Measurements from ENCODE around the gene CHMP1B.

Gene CHMP1B

GRCh38 chr18:11861583-11862288, 10.5 kb downstream of the CHMP1B start:
- Histone ChIP-seq H2AFZ (ENCODE audit: low read depth, low read length) (no peak overlapping the region), H3K9ac (ENCODE audit: low read length) (no peak overlapping the region), H3K4me3 (ENCODE audit: low read length) (no peak overlapping the region), H4K20me1 (ENCODE audit: insufficient read depth, low read length) (no peaks in the 10 kb centered on the region), H3K4me2 (ENCODE audit: low read length) (no peak overlapping the region), H3K36me3 (replicated peaks; ENCODE audit: low read depth, low read length) (no peaks in the 10 kb centered on the region), H3K4me1 (ENCODE audit: low read length) (no peaks in the 10 kb centered on the region), H3K79me2 (ENCODE audit: low read length) (no peaks in the 10 kb centered on the region), H3K9me3 (ENCODE audit: insufficient read depth, low read length) (no peaks in the 10 kb centered on the region), H3K27me3 (ENCODE audit: low read depth, low read length) (no peaks in the 10 kb centered on the region), H3K27ac (ENCODE audit: low read length) (no peak overlapping the region)
- TF ChIP-seq CTCF (IDR thresholded peaks at IDR 0.05; ENCODE audit: low read depth, low read length) (no peak), EZH2phosphoT487 (IDR thresholded peaks at IDR 0.05; ENCODE audit: low read depth) (no peak)

- Histone ChIP-seq H3K4me1 (ENCODE audit: low read length) (no peaks in the 10 kb centered on the region), H3K27ac (ENCODE audit: low read length) (no peak overlapping the region), H3K79me2 (ENCODE audit: low read length) (no peaks in the 10 kb centered on the region), H3K9me3 (ENCODE audit: insufficient read depth, low read length) (no peaks in the 10 kb centered on the region), H3K4me2 (ENCODE audit: low read length) (no peak overlapping the region), H2AFZ (ENCODE audit: low read depth, low read length) (no peak overlapping the region), H3K9ac (ENCODE audit: low read length) (no peak overlapping the region), H4K20me1 (ENCODE audit: insufficient read depth, low read length) (no peaks in the 10 kb centered on the region), H3K36me3 (replicated peaks; ENCODE audit: low read depth, low read length) (no peaks in the 10 kb centered on the region), H3K27me3 (ENCODE audit: low read depth, low read length) (no peaks in the 10 kb centered on the region), H3K4me3 (ENCODE audit: low read length) (no peak overlapping the region)
- TF ChIP-seq CTCF (IDR thresholded peaks at IDR 0.05; ENCODE audit: low read depth, low read length) (no peak), EZH2phosphoT487 (IDR thresholded peaks at IDR 0.05; ENCODE audit: low read depth) (no peak)
Observed at GRCh38 chr18:11862468-11863137, 11.4 kb downstream of the CHMP1B start.

- Histone ChIP-seq H4K20me1 (ENCODE audit: insufficient read depth, low read length) (no peaks in the 10 kb centered on the region), H3K4me2 (ENCODE audit: low read length) (no peak overlapping the region), H2AFZ (ENCODE audit: low read depth, low read length) (no peak overlapping the region), H3K79me2 (ENCODE audit: low read length) (no peaks in the 10 kb centered on the region), H3K27me3 (ENCODE audit: low read depth, low read length) (no peaks in the 10 kb centered on the region), H3K4me3 (ENCODE audit: low read length) (no peak overlapping the region), H3K27ac (ENCODE audit: low read length) (no peak overlapping the region), H3K36me3 (replicated peaks; ENCODE audit: low read depth, low read length) (no peaks in the 10 kb centered on the region), H3K9me3 (ENCODE audit: insufficient read depth, low read length) (no peaks in the 10 kb centered on the region), H3K4me1 (ENCODE audit: low read length) (peaks cover 9% of the 10 kb centered on the region), H3K9ac (ENCODE audit: low read length) (no peak overlapping the region)
- no peak for TF ChIP-seq CTCF (IDR thresholded peaks at IDR 0.05; ENCODE audit: low read depth, low read length)
- TF ChIP-seq EZH2phosphoT487 (IDR thresholded peaks at IDR 0.05; ENCODE audit: low read depth), result no peak
Observed at GRCh38 chr18:11864471-11864870, 13.3 kb downstream of the CHMP1B start.

- no peaks in the 10 kb centered on the region for H3K79me2 ChIP-seq (ENCODE audit: low read length)
- no peaks in the 10 kb centered on the region for H4K20me1 ChIP-seq (ENCODE audit: insufficient read depth, low read length)
- no peak overlapping the region for H3K4me3 ChIP-seq (ENCODE audit: low read length)
- no peak overlapping the region for H3K9ac ChIP-seq (ENCODE audit: low read length)
- TF ChIP-seq CTCF (IDR thresholded peaks at IDR 0.05; ENCODE audit: low read depth, low read length) (no peak), EZH2phosphoT487 (IDR thresholded peaks at IDR 0.05; ENCODE audit: low read depth) (no peak)
- no peak overlapping the region for H2AFZ ChIP-seq (ENCODE audit: low read depth, low read length)
- no peaks in the 10 kb centered on the region for H3K9me3 ChIP-seq (ENCODE audit: insufficient read depth, low read length)
- no peaks in the 10 kb centered on the region for H3K36me3 ChIP-seq (replicated peaks; ENCODE audit: low read depth, low read length)
- no peak overlapping the region for H3K4me2 ChIP-seq (ENCODE audit: low read length)
- peaks cover 9% of the 10 kb centered on the region for H3K4me1 ChIP-seq (ENCODE audit: low read length)
- no peaks in the 10 kb centered on the region for H3K27me3 ChIP-seq (ENCODE audit: low read depth, low read length)
- H3K27ac ChIP-seq (ENCODE audit: low read length), result no peak overlapping the region
Observed at GRCh38 chr18:11865071-11865470, 13.9 kb downstream of the CHMP1B start.
